Vagina (tissue), 2 donors: ENCODE data around the gene MED13L. TPM values are rescaled to one million over a fixed set of nuclear protein-coding genes. Genes with fewer than 3 reads are reported as not detected.

ENCODE experiments used
- DNase-seq, 2 donors: peaks; one replicate each; pipeline ENCODE4 v3.0.0-alpha.2; 2017; ENCODE audit errors: extremely low spot score in 2 of 2
- H3K27ac ChIP-seq: fragments of 200-600 bp; sonication (generic); one replicate; pipeline ENCODE4 v1.5.1; 2019
- H3K27me3 ChIP-seq: fragments of 200-600 bp; sonication (generic); one replicate; pipeline ENCODE4 v1.5.1; 2019
- H3K36me3 ChIP-seq, 2 donors: fragments of 200-600 bp; sonication (generic); one replicate each; pipeline ENCODE4 v1.5.1; 2017 to 2019
- H3K4me1 ChIP-seq: fragments of 200-600 bp; sonication (generic); one replicate; pipeline ENCODE4 v1.5.1; 2019
- H3K4me3 ChIP-seq, 2 donors: fragments of 200-600 bp; sonication (generic); 1 replicate in 1 of 2; 2 replicates in 1 of 2; pipeline ENCODE4 v1.5.1; 2016 to 2019
- H3K9me3 ChIP-seq: fragments of 200-600 bp; sonication (generic); one replicate; pipeline ENCODE4 v1.5.1; 2019
- POLR2A ChIP-seq, 2 donors: fragments of 450-650 bp; IDR thresholded peaks; one replicate each; pipeline ENCODE4 v1.6.1; 2017; ENCODE audit warnings: antibody characterized with exemption in 2 of 2, mild to moderate bottlenecking in 2 of 2, moderate library complexity in 2 of 2
- POLR2AphosphoS5 ChIP-seq, 2 donors: sonication (generic); formaldehyde crosslinking; IDR thresholded peaks; one replicate each; pipeline ENCODE4 v1.9.0; 2017; ENCODE audit warnings: antibody characterized with exemption in 2 of 2, mild to moderate bottlenecking in 2 of 2, low read depth in 1 of 2; ENCODE audit not compliant: insufficient read depth in 1 of 2
- intact Hi-C: fragments of 100-400 bp; cut with DNase I; formaldehyde crosslinking; loops from one replicate; pipeline ENCODE4 v1.15.1; 2023
- total RNA-seq: library from RNA; depleted of rRNA; stranded (reverse); fragments of >200 nt; gene quantifications from one replicate; pipeline ENCODE4 v1.2.3, GENCODE V29; 2016
- TF ChIP-seq, protein P1 (sequence below), 3 experiments: fragments of 450-650 bp in 2 of 3; fragments of 200-600 bp in 1 of 3; sonication (generic) in 1 of 3; IDR thresholded peaks; one replicate each; pipeline ENCODE4 v1.5.1; 2017 to 2019; ENCODE audit warnings: antibody characterized with exemption in 3 of 3, mild to moderate bottlenecking in 2 of 3, moderate library complexity in 2 of 3

Gene MED13L
- total RNA-seq, 1 donor from 2014 or later = 161 TPM

- Histone ChIP-seq H3K4me3 (no peak overlapping the region), H3K27me3 (no peaks in the 10 kb centered on the region), H3K9me3 (no peaks in the 10 kb centered on the region), H3K4me1 (peaks cover 72% of the 10 kb centered on the region), H3K36me3 (no peaks in the 10 kb centered on the region), H3K27ac (no peak overlapping the region)
- DNase-seq = no peak
- no peak for TF ChIP-seq POLR2AphosphoS5 (IDR thresholded peaks at IDR 0.05; ENCODE audit: insufficient read depth in 1 of 2, low read depth in 1 of 2)
- TF ChIP-seq, protein P1, sequence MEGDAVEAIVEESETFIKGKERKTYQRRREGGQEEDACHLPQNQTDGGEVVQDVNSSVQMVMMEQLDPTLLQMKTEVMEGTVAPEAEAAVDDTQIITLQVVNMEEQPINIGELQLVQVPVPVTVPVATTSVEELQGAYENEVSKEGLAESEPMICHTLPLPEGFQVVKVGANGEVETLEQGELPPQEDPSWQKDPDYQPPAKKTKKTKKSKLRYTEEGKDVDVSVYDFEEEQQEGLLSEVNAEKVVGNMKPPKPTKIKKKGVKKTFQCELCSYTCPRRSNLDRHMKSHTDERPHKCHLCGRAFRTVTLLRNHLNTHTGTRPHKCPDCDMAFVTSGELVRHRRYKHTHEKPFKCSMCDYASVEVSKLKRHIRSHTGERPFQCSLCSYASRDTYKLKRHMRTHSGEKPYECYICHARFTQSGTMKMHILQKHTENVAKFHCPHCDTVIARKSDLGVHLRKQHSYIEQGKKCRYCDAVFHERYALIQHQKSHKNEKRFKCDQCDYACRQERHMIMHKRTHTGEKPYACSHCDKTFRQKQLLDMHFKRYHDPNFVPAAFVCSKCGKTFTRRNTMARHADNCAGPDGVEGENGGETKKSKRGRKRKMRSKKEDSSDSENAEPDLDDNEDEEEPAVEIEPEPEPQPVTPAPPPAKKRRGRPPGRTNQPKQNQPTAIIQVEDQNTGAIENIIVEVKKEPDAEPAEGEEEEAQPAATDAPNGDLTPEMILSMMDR (IDR thresholded peaks at IDR 0.05) = no peak
- intact Hi-C loops = no loop called here
Measured at GRCh38 chr12:116160883-116161458, 116.5 kb downstream of the MED13L start.

DNA sequence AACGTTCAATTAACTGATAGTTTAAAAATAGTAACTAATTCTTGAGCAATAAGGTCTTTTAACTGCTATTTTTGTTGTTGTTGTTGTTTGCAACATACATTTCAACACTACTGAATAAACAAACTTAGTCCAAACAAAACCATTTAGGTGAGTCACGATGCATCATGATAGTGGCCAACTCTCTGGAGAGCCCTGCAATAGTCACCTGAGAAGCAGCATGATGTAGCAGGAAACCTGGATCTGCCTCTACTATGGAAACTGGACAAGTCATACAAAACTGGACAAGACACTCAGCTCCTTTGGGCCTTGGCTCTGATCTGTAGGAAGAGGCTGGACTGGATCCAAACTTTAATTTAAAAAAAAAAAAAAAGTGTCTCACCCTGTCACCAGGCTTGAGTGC lies 117.3 kb downstream of the MED13L start:
- Histone ChIP-seq H3K36me3 (no peaks in the 10 kb centered on the region), H3K9me3 (no peaks in the 10 kb centered on the region), H3K4me3 (no peak overlapping the region), H3K27ac (no peak overlapping the region), H3K27me3 (no peaks in the 10 kb centered on the region), H3K4me1 (peaks cover 65% of the 10 kb centered on the region)
- TF ChIP-seq, protein P1 (IDR thresholded peaks at IDR 0.05) = no peak
- TF ChIP-seq POLR2AphosphoS5 (IDR thresholded peaks at IDR 0.05; ENCODE audit: insufficient read depth in 1 of 2, low read depth in 1 of 2) (peak in 1 of 2 donors; percentile 25), POLR2A (IDR thresholded peaks at IDR 0.05) (no peak)
- DNase-seq = no peak
- intact Hi-C loops = no loop called here

DNA sequence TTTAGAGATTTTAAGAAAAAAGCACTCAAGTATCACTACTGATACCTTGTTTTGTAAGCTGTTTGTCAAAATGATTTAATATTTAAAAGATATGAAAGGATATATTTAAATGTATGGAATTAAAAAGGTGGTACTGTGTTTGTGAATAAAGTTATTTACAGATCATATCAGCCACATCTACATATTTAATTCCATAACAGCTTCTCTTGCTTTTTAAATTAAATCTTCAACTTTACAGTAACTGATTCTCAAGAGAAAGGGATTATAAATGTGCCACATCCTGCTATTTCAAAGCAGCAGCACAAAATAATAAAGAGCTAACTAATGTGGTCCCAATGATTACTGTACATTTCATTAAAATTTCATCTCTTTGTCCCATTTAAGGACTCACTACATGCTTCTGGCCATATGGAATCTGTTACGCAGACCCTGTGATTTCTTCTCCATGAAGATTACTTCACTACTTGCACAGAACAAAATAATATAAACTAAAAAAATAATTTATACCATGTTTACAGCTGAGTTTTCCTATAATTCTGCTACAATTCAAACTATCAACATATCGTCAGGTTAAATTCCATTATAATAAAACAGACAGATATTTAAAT lies 117.8 kb downstream of the MED13L start:
- Histone ChIP-seq H3K27ac (no peak overlapping the region), H3K4me3 (no peak overlapping the region), H3K4me1 (peaks cover 59% of the 10 kb centered on the region), H3K9me3 (no peaks in the 10 kb centered on the region), H3K36me3 (no peaks in the 10 kb centered on the region), H3K27me3 (no peaks in the 10 kb centered on the region)
- DNase-seq = no peak
- intact Hi-C loops = no loop called here
- TF ChIP-seq POLR2A (IDR thresholded peaks at IDR 0.05) = no peak
- TF ChIP-seq, protein P1 (IDR thresholded peaks at IDR 0.05) = no peak
- no peak for TF ChIP-seq POLR2AphosphoS5 (IDR thresholded peaks at IDR 0.05; ENCODE audit: insufficient read depth in 1 of 2, low read depth in 1 of 2)

- no peak overlapping the region for H3K4me3 ChIP-seq
- H3K9me3 ChIP-seq = no peaks in the 10 kb centered on the region
- intact Hi-C loops = no loop called here
- H3K4me1 ChIP-seq = peaks cover 59% of the 10 kb centered on the region
- TF ChIP-seq, protein P1 (IDR thresholded peaks at IDR 0.05) = no peak
- TF ChIP-seq POLR2A (IDR thresholded peaks at IDR 0.05) (no peak), POLR2AphosphoS5 (IDR thresholded peaks at IDR 0.05; ENCODE audit: insufficient read depth in 1 of 2, low read depth in 1 of 2) (no peak)
- H3K36me3 ChIP-seq = no peaks in the 10 kb centered on the region
- no peak overlapping the region for H3K27ac ChIP-seq
- no peaks in the 10 kb centered on the region for H3K27me3 ChIP-seq
- no peak for DNase-seq
Measured at GRCh38 chr12:116159175-116159574, 118.3 kb downstream of the MED13L start.

GRCh38 chr12:116157845-116158267 lies 119.6 kb downstream of the MED13L start:
- TF ChIP-seq, protein P1 (IDR thresholded peaks at IDR 0.05) = no peak
- TF ChIP-seq POLR2AphosphoS5 (IDR thresholded peaks at IDR 0.05; ENCODE audit: insufficient read depth in 1 of 2, low read depth in 1 of 2) (no peak), POLR2A (IDR thresholded peaks at IDR 0.05) (no peak)
- H3K4me1 ChIP-seq = peaks cover 63% of the 10 kb centered on the region
- H3K27me3 ChIP-seq = no peaks in the 10 kb centered on the region
- H3K27ac ChIP-seq = no peak overlapping the region
- H3K36me3 ChIP-seq = no peaks in the 10 kb centered on the region
- H3K9me3 ChIP-seq = no peaks in the 10 kb centered on the region
- no peak overlapping the region for H3K4me3 ChIP-seq
- intact Hi-C loops = no loop called here
- no peak for DNase-seq
